Caco-2 (cell line): ENCODE measurements around the gene SMURF2. TPM values are rescaled to one million over a fixed set of nuclear protein-coding genes. Genes with fewer than 3 reads are reported as not detected.

ENCODE experiments used
- BruUV-seq: library from RNA; stranded (reverse); fragments of 400-500 nt; replicated peaks from 2 replicates; lab custom pipeline; 2021; lab: Mats Ljungman, UMichigan
- CTCF ChIA-PET: fragments of 300-600 bp; sonication (Branson Sonifier 250); formaldehyde crosslinking; loops from one replicate; lab custom pipeline; 2022; ENCODE audit warnings: antibody characterized with exemption; lab: Charles Lee
- POLR2A ChIA-PET: fragments of 300-600 bp; sonication (Branson Sonifier 250); formaldehyde crosslinking; loops from one replicate; lab custom pipeline; 2022; ENCODE audit warnings: antibody characterized with exemption; lab: Charles Lee
- DNase-seq, 2 experiments: peaks; one replicate each; pipeline versions ENCODE4 v3.0.0 to v3.0.0-alpha.2; 2020 to 2022
- H3K27me3 ChIP-seq: replicated peaks from 2 replicates; pipeline ENCODE4 v1.6.0; 2011; ENCODE audit warnings: low read length; ENCODE audit not compliant: control insufficient read depth, insufficient read depth
- H3K36me3 ChIP-seq: 2 replicates; pipeline ENCODE4 v1.5.1; 2011; ENCODE audit warnings: low read length; ENCODE audit not compliant: control insufficient read depth, insufficient read depth
- H3K4me1 ChIP-seq: fragments of 250-450 bp; sonication (Bioruptor Pico); 2 replicates; pipeline ENCODE4 v1.5.1; 2020; ENCODE audit warnings: mild to moderate bottlenecking
- H3K4me3 ChIP-seq: 2 replicates; pipeline ENCODE4 v1.5.1; 2011; ENCODE audit warnings: low read depth, mild to moderate bottlenecking, control low read depth, low read length
- H3K9me3 ChIP-seq: fragments of 250-450 bp; sonication (Bioruptor Pico); 2 replicates; pipeline ENCODE4 v1.5.1; 2020; ENCODE audit warnings: mild to moderate bottlenecking, moderate library complexity
- H3K27ac Mint-ChIP-seq: one replicate; pipeline ENCODE4 v1.8.0; 2022; ENCODE audit warnings: mixed read lengths; ENCODE audit not compliant: unreplicated experiment
- H3K27me3 Mint-ChIP-seq: one replicate; pipeline ENCODE4 v1.8.0; 2022; ENCODE audit warnings: mixed read lengths; ENCODE audit not compliant: insufficient read depth, unreplicated experiment
- H3K36me3 Mint-ChIP-seq: one replicate; pipeline ENCODE4 v1.8.0; 2022; ENCODE audit warnings: mild to moderate bottlenecking, mixed read lengths; ENCODE audit not compliant: insufficient read depth, unreplicated experiment
- H3K4me1 Mint-ChIP-seq: one replicate; pipeline ENCODE4 v1.8.0; 2022; ENCODE audit warnings: low read depth, mixed read lengths; ENCODE audit not compliant: unreplicated experiment
- H3K4me3 Mint-ChIP-seq: one replicate; pipeline ENCODE4 v1.8.0; 2022; ENCODE audit warnings: mild to moderate bottlenecking, moderate library complexity, mixed read lengths; ENCODE audit not compliant: unreplicated experiment
- H3K9me3 Mint-ChIP-seq: one replicate; pipeline ENCODE4 v1.8.0; 2022; ENCODE audit warnings: mixed read lengths; ENCODE audit not compliant: unreplicated experiment
- CTCF ChIP-seq, 2 experiments: fragments of 200-600 bp in 1 of 2; IDR thresholded peaks; 1 replicate in 1 of 2; 2 replicates in 1 of 2; pipeline versions ENCODE4 v1.5.1 to v1.8.0; 2011 to 2022; ENCODE audit warnings: antibody characterized with exemption in 1 of 2, control low read depth in 1 of 2, inconsistent platforms in 1 of 2, low read depth in 1 of 2, low read length in 1 of 2, mild to moderate bottlenecking in 1 of 2, moderate library complexity in 1 of 2; ENCODE audit not compliant: insufficient read depth in 1 of 2, severe bottlenecking in 1 of 2, unreplicated experiment in 1 of 2
- intact Hi-C: fragments of 100-400 bp; cut with micrococcal nuclease; formaldehyde crosslinking; loops from one replicate; pipeline ENCODE4 v1.10.0; 2022; ENCODE audit not compliant: unreplicated experiment
- total RNA-seq: library from RNA; stranded (reverse); gene quantifications from 2 replicates; pipeline ENCODE4 v1.2.3, GENCODE V29; 2022

SMURF2 gene
- total RNA-seq, 1 experiment from 2014 or later = 26.9 TPM

- Mint-ChIP-seq H3K27ac (no peak overlapping the region), H3K27me3 (no peaks in the 10 kb centered on the region), H3K36me3 (peaks cover 7% of the 10 kb centered on the region), H3K9me3 (no peaks in the 10 kb centered on the region), H3K4me1 (no peaks in the 10 kb centered on the region), H3K4me3 (no peak overlapping the region)
- Histone ChIP-seq H3K4me1 (no peaks in the 10 kb centered on the region), H3K9me3 (no peaks in the 10 kb centered on the region), H3K4me3 (no peak overlapping the region), H3K27me3 (no peaks in the 10 kb centered on the region), H3K36me3 (no peaks in the 10 kb centered on the region)
- ChIA-PET POLR2A (no interaction called here), CTCF (no interaction called here)
- DNase-seq = no peak
- TF ChIP-seq CTCF (IDR thresholded peaks at IDR 0.05; ENCODE audit: insufficient read depth in 1 of 2, low read depth in 1 of 2, low read length in 1 of 2, severe bottlenecking in 1 of 2, unreplicated experiment in 1 of 2) = no peak
- BruUV-seq = no TSS peak
- intact Hi-C loops = no loop called here
These were observed 63.4 kb downstream of the SMURF2 start for GRCh38 chr17:64598672-64599071.

GRCh38 chr17:64596988-64597387 is 65.1 kb downstream of the SMURF2 start:
- Mint-ChIP-seq H3K36me3 (peaks cover 7% of the 10 kb centered on the region), H3K27me3 (no peaks in the 10 kb centered on the region), H3K4me1 (no peaks in the 10 kb centered on the region), H3K9me3 (no peaks in the 10 kb centered on the region), H3K27ac (no peak overlapping the region), H3K4me3 (no peak overlapping the region)
- Histone ChIP-seq H3K27me3 (no peaks in the 10 kb centered on the region), H3K4me1 (no peaks in the 10 kb centered on the region), H3K9me3 (no peaks in the 10 kb centered on the region), H3K4me3 (no peak overlapping the region), H3K36me3 (no peaks in the 10 kb centered on the region)
- POLR2A ChIA-PET = no interaction called here
- intact Hi-C loops = no loop called here
- BruUV-seq = no TSS peak
- CTCF ChIA-PET = no interaction called here
- DNase-seq = no peak
- no peak for TF ChIP-seq CTCF (IDR thresholded peaks at IDR 0.05; ENCODE audit: insufficient read depth in 1 of 2, low read depth in 1 of 2, low read length in 1 of 2, severe bottlenecking in 1 of 2, unreplicated experiment in 1 of 2)

GRCh38 chr17:64596439-64596838 is 65.7 kb downstream of the SMURF2 start:
- no TSS peak for BruUV-seq
- Histone ChIP-seq H3K4me1 (no peaks in the 10 kb centered on the region), H3K27me3 (no peaks in the 10 kb centered on the region), H3K36me3 (no peaks in the 10 kb centered on the region), H3K4me3 (no peak overlapping the region), H3K9me3 (no peaks in the 10 kb centered on the region)
- intact Hi-C loops = no loop called here
- ChIA-PET CTCF (no interaction called here), POLR2A (no interaction called here)
- no peak overlapping the region for H3K4me3 Mint-ChIP-seq
- H3K27me3 Mint-ChIP-seq = no peaks in the 10 kb centered on the region
- no peak overlapping the region for H3K27ac Mint-ChIP-seq
- no peak for TF ChIP-seq CTCF (IDR thresholded peaks at IDR 0.05; ENCODE audit: insufficient read depth in 1 of 2, low read depth in 1 of 2, low read length in 1 of 2, severe bottlenecking in 1 of 2, unreplicated experiment in 1 of 2)
- DNase-seq = no peak
- peaks cover 7% of the 10 kb centered on the region for H3K36me3 Mint-ChIP-seq
- H3K4me1 Mint-ChIP-seq = no peaks in the 10 kb centered on the region
- no peaks in the 10 kb centered on the region for H3K9me3 Mint-ChIP-seq
